HK-2 (cell line): Measurements from ENCODE around the gene GABRE.
A peak's percentile ranks its signal among the peaks of the same experiment; 100 is the strongest.

Source experiments
- DNase-seq: peaks from one replicate; pipeline ENCODE4 v3.0.0-alpha.2; 2018; ENCODE audit not compliant: unreplicated experiment

GABRE gene, protein sequence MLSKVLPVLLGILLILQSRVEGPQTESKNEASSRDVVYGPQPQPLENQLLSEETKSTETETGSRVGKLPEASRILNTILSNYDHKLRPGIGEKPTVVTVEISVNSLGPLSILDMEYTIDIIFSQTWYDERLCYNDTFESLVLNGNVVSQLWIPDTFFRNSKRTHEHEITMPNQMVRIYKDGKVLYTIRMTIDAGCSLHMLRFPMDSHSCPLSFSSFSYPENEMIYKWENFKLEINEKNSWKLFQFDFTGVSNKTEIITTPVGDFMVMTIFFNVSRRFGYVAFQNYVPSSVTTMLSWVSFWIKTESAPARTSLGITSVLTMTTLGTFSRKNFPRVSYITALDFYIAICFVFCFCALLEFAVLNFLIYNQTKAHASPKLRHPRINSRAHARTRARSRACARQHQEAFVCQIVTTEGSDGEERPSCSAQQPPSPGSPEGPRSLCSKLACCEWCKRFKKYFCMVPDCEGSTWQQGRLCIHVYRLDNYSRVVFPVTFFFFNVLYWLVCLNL

DNA sequence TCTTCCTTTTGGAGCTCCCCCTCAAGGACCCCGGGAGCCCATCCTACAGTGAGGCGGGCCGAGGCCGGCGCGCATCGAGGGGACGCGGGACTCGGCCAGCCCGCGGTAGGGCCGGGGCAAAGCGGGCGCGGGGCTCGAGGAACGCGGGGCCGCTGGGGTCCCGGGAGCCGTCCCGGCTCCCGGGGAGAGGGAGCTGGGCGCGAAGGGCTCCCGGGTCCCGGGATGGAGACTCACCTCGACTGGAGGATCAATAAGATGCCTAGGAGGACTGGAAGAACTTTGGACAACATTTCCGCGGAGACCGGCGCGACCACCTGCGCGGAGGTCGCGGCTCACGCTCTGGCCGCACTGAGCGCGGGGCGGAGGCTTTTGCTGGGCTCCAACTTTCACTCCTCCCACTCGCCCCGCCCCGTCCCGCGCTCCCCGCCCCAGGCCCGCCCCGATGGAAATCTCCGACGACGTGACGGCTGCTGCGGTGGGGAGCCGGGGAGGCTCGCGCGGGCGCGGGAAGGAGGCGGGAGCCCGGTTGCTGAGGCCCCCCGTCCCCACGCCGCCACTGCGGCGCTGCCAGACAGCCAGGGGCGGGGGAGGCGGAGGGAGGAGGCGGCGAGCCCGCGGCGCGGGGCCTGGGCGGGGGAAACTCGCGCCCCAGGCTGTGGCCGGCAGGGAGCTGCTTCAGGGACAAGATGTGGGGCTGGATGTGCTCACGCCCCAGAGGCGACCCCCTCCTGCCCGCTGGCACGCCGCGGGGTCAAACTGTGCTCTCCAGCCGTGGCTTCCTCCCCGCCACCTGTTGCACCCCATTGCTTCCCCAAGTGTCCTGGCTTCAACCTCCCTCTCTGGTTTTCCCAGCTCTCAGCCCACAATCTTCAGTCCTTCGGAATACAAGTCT, at the start of gene GABRE:
TSS of gene GABRE (minus strand) at position 341 of the 892 bp plus-strand sequence. CDS start at position 290, 51 bp downstream.
- DNase-seq: peak; percentile 49

DNA sequence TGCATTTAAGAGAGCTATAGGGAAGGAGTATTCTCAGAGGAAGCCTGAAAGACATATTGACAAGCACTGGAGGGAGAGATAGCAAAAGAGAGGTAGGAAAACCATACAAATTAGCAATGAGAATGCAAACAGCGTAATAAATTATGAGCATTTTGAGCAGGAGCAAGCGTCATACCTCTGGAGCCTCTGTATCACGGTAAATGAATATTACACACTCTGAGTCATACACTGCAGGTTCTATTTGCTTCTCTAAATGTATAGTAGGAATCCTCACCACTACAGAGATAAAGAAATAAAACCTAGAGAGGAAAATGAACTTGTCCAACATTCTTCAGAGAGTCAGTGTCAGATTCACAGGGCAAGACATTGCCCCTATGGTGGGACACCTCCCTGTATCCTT, 46.4 kb upstream of the GABRE start:
- DNase-seq: no peak

DNA sequence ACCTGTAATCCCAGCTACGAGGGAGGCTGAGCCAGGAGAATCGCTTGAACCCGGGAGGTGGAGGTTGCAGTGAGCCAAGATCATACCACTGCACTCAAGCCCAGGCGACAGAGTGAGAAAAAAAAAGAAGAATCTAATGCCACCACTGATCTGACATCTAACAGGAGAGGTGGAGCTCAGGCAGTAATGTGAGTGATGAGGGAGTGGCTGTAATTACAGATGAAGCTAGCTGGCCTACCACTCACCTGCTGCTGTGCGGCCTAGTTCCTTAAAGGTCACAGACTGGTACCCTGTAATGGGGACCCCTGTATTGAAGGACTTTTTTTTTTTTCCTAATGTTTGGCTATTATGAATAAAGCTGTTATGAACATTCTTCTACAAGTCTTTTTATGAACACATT, 25.3 kb upstream of the GABRE start:
- no peak for DNase-seq

DNA sequence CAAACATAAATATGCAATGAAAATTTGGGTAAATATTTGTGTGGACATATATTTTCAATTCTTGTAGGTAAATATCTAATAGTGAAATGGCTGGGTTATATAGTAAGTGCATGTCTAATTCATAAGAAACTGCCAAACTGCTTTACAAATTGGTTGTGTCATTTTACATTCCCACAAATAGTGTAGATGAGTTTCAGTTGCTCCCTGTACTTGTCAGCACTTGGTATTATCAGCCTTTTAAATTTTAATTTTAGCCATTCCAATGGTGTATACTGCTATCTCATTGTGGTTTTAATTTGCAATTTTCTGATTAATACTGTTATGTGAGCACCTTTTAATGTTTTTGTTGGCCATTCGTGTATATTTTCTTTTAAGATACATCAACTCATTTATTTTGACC, 23.1 kb upstream of the GABRE start:
- no peak for DNase-seq

DNA sequence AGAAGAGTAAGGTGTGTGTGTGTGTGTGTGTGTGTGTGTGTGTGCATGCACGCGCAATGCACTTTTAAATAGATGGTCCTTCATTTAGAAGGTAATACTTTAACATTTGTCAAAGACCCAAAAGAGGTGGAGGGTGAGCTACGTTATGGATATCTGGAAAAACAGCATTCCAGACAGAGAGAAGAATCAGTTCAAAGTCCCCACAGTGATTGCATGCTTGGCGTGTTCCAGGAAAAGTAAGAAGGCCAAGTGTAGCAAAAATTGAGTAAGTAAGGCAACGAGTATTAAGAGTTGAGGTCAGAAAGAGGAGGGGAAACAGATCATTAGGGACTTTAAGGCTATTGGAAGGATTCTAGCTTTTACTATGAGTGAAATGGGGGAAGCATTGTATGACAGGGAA, 21.9 kb upstream of the GABRE start:
- no peak for DNase-seq

DNA sequence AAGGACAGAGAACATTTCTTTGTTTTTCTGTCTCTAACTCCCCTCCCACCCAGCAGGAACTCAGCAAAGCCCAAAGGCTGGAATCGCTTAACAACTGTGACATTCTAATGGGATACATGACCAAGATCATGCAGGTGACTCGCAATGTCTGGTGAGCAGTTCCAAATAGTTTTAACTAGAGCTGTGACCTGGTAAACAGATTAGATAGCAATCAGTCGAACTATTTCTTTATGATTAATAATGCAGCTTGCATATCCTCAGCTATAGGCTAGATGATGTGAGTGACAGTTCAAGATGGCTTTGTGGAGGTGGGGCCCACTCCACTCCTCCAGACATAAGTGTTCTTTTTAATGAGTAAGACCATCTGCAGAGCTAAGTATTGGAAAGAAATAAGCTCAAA, 20.0 kb upstream of the GABRE start:
- no peak for DNase-seq

DNA sequence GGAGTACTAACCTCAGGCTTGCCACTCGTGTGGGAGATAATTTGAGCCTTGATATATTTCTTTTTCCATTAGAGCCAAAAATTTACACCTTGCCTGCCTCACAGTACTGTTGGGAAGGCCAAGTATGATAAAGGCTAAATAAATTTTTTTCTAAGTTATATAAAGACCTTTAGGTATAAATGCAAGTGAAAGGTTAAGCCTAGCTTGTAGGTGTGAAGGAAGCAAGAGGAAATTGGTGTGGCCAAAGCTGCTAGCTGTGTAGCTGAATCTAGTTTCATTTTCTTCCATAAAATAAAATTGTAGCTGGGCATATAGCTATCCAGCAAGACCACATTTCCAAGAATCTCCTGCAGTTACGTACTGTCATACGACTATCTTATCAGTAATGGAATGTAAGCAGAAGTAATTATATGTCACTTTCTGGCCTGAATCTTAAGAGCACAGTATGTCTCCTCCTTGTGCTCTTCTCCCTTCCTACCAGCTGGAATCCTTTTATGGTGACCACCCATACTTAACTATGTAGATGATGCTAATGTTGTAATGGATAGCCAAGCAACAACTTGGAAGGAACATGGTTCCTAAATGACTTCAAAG, 14.3 kb upstream of the GABRE start:
- no peak for DNase-seq

DNA sequence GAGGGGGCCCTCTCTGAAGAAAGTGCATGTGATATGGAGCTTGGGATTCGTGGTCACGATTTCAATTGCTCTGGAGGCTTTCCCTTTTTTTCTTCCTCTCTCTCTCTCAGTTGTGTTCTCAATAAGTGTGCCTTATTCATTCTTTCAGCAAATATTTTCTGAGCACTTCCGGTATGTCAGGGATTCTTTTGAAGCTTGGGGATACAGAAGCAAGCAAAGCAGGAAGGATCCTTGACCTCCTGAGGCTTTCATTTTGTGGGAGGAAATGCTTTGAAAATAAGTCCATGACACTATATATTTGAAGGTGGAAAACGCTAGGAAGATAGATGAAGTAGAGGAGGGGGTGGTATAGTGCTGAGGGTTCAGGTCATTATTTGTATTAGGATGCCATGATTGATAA, 12.6 kb upstream of the GABRE start:
- DNase-seq: no peak

DNA sequence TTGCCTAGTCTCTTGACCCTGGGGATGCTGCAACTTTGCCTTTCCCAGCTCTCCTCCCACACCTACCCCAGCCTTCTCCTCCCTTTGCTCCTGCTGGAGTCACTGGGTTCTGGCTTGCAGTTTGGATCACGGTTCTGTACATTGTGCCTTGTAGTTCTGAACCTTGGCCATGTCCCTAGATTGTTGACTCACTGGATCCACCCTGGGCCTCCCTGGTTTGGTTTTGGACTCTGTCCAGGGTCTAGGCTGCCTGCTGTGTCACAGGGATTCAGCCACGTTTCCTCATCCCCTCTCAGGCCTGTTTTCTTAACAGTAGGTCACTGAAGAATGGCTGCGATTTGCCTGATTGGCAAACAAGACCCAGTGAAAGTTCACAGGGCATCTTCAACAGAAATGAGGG, 11.5 kb upstream of the GABRE start:
- no peak for DNase-seq

DNA sequence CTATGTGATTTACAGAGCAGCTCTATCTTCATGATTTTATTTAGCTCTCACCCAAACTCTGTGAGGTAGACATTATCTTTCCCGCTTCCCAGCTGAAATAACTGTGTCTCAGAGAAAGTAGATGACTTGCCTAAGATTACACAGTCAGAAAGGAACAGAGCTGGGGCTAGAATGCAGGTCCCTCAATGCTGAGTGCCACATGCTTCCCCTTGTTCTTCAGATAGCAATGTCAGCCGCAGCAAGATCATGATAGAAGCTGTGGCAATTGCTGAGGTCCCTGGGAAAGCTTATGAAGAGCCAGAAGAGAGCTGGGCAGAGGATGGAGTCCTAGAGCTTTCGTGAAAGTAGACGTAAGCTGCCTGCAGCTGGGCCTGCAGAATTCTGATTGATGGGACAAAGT, 11.1 kb upstream of the GABRE start:
- DNase-seq: no peak

DNA sequence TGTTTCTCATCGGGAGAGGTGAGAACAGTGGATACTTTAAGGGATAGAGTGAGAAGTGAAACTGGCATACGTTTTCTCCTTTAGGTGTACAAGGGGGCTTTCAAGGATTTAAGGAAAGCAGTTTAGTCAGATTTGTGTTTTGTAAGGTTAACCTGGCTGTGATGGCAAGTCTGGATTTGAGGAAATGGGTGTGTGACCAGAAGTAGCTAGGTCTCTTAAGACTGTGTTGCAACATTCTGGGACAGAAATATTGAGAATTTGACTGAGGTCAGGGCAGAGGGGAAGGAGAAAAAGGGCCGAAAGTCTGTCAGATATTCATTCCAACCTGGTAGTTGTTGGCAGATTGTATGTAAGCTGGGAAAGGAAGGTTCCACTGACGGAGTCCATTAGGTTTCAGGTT, 10.4 kb upstream of the GABRE start:
- DNase-seq: no peak

DNA sequence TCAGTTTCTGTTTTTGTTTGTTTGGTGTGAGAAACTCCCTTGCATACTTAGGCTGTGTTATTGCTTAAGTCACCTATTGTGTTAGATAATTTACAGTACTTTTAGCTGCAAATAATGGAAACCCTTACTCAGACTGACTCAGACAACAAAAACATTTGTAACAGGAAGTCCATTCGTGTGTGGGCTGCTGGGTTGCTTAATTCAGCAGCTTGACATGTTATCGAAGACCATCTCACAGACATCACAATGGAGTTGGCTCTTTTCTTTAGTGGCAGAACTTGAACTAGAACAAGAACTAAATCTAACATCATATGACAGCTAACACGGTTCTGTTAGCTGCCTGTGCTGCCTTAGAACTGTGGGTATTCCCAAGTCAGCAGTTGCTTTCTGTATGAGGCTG, 9.9 kb upstream of the GABRE start:
- no peak for DNase-seq

DNA sequence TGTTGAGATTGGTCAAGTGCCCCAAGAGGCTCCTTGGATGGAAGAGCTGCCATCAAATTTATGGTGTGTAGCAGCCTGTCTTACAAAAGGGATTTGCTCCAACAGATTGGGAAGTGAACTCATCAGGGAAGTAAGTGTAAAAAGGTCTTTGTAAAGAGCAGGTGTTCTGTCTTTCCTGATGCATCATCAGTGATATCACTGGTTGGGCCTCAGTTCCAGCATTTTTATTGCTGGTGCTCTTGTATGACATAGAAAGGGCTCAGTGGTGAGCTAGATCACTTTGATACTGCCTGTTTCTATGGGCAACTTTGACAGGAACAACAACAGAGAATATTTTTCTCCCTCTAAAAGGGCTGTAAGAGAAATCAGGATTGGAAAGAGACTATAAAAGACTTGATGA, 8.7 kb upstream of the GABRE start:
- DNase-seq: no peak

DNA sequence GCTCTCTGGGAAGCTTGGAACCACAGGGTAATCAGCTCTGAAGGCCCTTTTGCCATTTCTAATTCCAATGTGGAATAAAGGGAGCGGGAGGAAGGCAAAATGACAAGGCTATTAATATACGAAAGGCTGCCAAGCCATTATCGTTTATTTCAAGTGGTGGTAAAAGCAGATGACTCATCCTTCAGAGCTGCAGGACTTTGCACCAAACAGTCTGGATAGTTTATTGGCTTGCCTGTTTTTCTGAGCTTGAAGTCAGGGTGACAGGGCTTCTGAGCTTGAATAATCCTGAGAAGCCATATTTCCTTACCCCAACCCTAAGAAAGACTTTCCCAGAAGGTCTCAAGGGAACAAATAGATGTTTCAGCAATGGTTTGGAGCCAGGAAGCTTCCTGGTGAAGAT, 7.7 kb upstream of the GABRE start:
- no peak for DNase-seq

DNA sequence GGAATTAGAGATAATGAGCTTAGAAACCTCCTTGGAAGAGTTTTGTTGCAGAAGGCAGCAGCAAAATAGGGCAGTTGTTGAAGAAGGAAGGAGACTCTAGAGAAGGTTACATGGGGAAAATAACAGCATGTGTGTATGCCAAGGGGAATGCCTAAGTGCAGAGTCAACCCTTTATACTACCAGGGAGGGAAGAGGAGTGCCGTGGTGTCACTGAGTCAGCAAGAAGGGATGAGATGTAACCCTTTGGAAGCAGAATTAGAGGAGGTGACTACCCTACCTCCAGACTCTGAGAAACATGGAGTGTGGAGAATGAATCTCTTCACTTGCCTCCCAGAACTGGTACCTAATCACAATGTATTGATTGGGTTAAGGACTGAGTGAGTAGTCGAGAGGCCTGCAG, 6.7 kb upstream of the GABRE start:
- no peak for DNase-seq

DNA sequence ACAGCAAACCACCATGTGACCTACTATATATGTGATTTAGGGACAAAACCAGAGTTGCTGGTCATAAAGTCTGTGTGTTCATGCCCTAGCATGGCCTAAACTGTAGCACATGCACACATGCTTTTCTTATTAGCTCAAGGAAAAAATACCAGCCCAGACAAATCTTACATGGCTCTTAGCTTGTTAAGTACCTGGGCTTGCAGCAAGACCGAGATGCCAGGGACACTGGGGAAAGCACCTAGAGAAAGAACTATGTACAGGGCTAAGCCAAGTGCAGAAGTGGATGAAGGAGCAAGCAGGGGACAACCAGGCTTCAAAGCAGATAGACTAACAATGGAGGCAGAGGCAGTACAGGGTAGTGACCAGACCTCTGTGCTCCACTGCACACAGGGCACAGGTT, 3.4 kb upstream of the GABRE start:
- DNase-seq: no peak

DNA sequence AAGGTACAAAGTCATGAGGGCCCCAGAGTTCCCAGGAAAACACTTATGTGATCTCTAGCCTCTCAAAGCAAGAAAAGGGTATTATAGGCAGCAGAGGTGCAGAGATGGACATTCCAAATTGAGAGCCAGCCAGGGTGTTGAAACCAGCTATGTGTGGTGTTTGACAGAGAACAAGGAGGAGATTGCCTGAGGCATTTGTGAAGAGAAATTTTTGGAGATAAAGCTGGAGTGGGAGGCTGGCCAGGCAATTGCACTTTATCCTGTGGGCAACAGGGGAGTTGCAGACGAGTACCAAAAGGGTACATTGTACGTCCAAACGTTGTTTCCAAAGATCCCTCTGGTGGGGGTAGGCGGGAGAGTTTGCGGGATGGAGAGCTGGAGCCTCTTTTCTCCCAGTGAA, 2.5 kb upstream of the GABRE start:
- no peak for DNase-seq

DNA sequence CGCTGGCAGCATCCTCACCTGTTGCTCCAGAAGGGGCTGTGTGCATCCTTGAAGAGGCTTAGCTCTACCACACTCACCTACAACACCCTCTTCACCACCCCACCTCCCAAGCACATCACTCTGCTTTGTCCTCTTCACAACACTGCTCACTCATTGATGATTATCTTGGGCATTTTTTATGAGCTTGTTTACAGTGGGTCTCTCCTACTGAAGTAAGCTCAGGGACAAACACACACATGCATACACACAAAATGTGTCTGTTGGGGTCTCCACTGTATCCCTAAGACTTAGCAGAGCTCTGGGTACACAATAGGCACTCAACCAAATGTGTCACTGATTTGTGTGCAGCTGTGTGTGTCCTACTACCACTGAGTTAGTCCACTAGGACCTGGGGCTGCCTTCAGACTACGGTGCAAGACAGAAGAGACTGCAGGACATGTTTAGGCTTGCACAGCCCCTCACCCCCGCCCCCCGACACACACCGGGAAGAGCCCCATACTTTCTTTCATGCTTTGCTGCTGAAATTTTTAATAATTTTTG, 1.3 kb upstream of the GABRE start:
- no peak for DNase-seq

DNA sequence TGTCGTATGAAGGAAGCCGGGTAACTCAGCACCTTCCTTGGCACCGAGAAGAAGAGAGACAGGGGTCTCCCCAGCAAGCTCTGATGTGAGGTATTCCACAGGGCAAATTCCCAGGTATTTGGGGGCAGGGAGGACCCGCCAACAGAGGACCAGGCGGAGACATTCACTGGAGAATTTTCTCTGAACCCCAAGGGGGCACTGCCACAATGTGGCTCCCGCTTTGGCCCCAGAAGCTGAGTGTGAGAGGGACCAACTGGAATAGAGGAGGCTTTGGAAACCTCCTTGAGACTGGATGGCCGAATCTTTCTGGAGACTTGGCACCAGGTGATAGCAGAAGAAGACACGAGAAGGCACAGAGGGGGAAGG, 735 bp upstream of the GABRE start:
- no peak for DNase-seq

DNA sequence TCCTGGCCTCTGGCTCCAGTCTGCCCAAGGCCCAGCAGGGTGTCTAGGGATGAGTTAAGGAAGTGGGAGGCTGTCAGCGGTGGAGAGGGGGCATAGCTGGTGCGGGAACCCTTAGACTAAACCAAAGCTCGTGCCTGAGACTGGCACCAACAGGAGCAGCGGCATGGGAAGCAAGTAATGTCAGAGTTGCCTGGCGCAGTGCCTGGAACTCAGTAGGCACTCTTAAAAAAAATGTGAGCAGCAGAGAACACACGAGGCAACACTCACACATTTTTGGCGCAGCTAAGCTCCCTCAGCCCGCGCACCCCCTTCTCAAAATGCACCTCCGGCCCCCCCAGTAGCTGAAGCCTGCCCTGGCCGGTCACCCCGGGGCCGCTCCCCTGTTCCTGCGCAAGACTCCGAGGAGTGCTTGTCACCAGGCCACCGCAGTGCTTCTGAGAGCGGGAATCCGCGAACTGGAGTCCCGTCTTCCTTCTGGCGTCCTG, 583 bp downstream of the GABRE start:
- peak; percentile 11 for DNase-seq

DNA sequence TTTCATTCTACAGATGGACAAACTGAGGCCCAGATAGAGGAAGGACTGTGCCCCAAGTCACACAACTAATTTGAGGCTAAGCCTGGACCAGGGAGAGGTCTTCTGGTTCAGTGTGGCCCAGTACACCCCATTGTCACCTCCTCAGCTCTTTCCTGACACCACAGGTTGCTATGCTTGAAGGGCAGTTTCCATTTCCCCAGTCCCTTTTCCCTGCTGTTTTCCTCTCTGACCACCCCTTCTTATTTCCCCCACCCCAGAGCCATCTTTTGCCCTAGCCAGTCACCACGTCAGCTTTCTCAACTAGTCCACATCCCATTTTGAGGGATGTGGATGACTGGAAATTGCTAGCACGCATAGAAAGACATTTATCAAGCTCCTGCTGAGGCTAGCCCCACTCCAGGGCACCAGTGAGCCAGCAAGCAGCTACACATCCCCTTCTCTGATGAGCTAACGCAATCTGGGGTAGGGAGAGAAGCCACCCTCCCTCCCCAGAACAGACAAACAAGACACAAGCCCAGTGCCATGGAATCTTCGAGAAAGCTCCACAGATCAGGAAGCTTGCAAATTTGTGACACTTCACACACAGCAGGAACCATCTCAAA, 1.3 kb downstream of the GABRE start:
- DNase-seq: no peak

DNA sequence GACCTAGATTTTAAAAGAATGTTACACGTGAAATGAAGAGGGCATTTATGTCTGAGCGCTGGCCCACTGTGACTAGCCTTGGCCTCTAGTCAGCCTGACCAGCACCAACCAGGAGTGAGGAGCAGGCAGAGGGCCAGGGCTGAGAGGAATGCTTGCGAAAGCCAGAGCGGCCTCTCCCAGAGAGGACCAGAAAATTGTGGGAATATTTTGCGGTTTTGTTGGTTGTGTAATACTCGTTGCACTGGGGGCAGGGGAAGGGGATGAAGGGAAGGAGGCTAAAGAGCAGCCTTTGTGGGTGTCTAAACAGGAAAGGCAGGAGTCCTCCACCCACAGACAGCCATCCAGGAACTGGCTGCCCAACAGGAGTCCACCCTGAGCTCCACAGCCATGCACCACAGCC, 3.8 kb downstream of the GABRE start:
- DNase-seq: peak; percentile 62
